ENCODE results near the gene EGR2. TPM values are rescaled to one million over a fixed set of nuclear protein-coding genes. Genes with fewer than 3 reads are reported as not detected.

EGR2 gene
- total RNA-seq, 1 experiment from 2014 or later: 2.6 TPM

DNA sequence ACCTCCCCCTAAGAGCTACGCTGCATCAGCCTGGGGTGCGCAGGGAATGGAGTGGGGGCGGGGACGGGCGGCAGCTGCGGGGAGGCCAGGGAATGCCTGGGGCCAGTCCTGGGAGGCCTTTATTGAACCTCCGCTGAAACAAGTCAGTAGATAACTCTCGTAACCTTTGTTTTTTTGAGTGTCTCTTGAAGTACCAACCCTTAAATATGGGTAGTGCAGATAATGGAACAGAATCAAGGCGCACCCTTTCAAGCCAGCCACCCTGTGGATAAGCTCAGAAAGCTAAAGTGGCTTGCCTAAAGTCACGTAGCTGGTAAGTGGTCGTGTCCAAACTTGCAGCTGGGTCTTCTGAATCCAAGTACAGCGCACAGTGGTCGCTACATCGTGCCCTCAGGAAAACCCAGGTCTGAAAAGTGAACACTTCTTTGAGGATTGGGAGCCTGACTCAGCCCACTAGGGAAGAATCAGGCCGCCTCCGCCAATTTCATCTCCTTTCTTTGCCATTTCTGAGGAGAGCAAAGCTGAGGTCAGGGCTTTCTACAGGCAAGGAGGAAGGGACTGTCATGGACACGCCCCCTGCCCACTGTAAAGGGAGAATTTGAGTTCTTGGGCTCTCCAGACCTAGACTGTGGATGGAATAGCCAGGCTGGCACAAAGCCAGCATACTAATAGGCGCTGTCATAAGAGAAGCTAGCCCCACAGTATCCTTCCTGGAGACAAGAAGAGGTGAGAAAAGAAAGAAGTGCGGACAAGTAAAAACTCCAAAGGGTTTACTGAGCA is 3.2 kb upstream of the EGR2 start:
- no peak overlapping the region for H3K27ac Mint-ChIP-seq
- no peak overlapping the region for H3K23ac ChIP-seq (ENCODE audit: insufficient read length, low read depth, low read length)
- no peak overlapping the region for H3K56ac ChIP-seq (ENCODE audit: insufficient read length, low read depth, low read length)
- peaks cover 75% of the 10 kb centered on the region for H3K27me3 Mint-ChIP-seq (ENCODE audit: low read depth)
- H3K79me2 ChIP-seq (ENCODE audit: insufficient read depth, low read length): no peaks in the 10 kb centered on the region
- no peak overlapping the region for H2BK20ac ChIP-seq (ENCODE audit: low read depth, low read length, poor library complexity, severe bottlenecking)
- H3K27ac ChIP-seq (ENCODE audit: insufficient read length, low read depth, low read length): no peak overlapping the region
- H4K91ac ChIP-seq (ENCODE audit: insufficient read length, low read depth, low read length): no peak overlapping the region
- H3K14ac ChIP-seq (ENCODE audit: insufficient read depth, low read length): no peak overlapping the region
- no peak overlapping the region for H3K18ac ChIP-seq (ENCODE audit: insufficient read length, low read depth, low read length)
- DNase-seq: no peak
- H3K4me3 Mint-ChIP-seq: peak overlapping the region; percentile 22 to 50; a peak in 4 of 5 replicates
- no peak overlapping the region for H2AFZ ChIP-seq (ENCODE audit: low read length)
- H3K9me3 ChIP-seq (ENCODE audit: control insufficient read depth, low read depth, low read length): no peaks in the 10 kb centered on the region
- H3K79me1 ChIP-seq (ENCODE audit: insufficient read depth, low read depth, low read length, poor library complexity, severe bottlenecking): no peaks in the 10 kb centered on the region
- no peak overlapping the region for H4K8ac ChIP-seq (replicated peaks; ENCODE audit: insufficient read length, low read depth, low read length)
- peaks cover 0 to 7% of the 10 kb centered on the region in 2 experiments; a peak in 3 of 5 replicates for H3K9me3 Mint-ChIP-seq
- no peaks in the 10 kb centered on the region for H3K4me1 ChIP-seq (ENCODE audit: insufficient read depth, low read length)
- no peak overlapping the region for H3K4me2 ChIP-seq (ENCODE audit: insufficient read depth, insufficient read length, low read length)
- H3T11ph ChIP-seq (ENCODE audit: low read length): no peak overlapping the region
- no peak overlapping the region for H2AK5ac ChIP-seq (ENCODE audit: insufficient read length, low read length)
- peaks cover 21% of the 10 kb centered on the region; the same call in 1 of the 2 replicates for H3K27me3 ChIP-seq (ENCODE audit: insufficient read depth, low read length)
- H4K5ac ChIP-seq (ENCODE audit: insufficient read length, low read depth, low read length): no peak overlapping the region
- no peak overlapping the region for H2BK5ac ChIP-seq (ENCODE audit: insufficient read length, low read length)
- peaks cover 0 to 2% (median 0%) of the 10 kb centered on the region in 3 experiments; a peak in 2 of 7 replicates for H3K36me3 Mint-ChIP-seq (ENCODE audit: insufficient read depth in 1 of 3, low read depth in 3 of 3)
- peaks cover 24 to 29% of the 10 kb centered on the region in 2 experiments for H3K4me1 Mint-ChIP-seq
- no peak overlapping the region for H2BK120ac ChIP-seq (ENCODE audit: low read depth, low read length, poor library complexity, severe bottlenecking)
- H2BK15ac ChIP-seq (ENCODE audit: low read depth, low read length): no peak overlapping the region
- no peak overlapping the region for H2BK12ac ChIP-seq (ENCODE audit: insufficient read length, low read depth, low read length)
- WGBS (ENCODE audit: extremely low coverage, insufficient read length, low lambda C conversion rate): no CpG with 5 or more reads among the region's 19 CpGs
- no peaks in the 10 kb centered on the region for H4K20me1 ChIP-seq (ENCODE audit: control insufficient read depth, insufficient read depth, insufficient read length)
- peaks cover 25% of the 10 kb centered on the region for H3K23me2 ChIP-seq (ENCODE audit: insufficient read length, low read depth, low read length, poor library complexity, severe bottlenecking)
- TF ChIP-seq CTCF (conservative IDR thresholded peaks at IDR 0.05): no peak
- no peak overlapping the region for H3K4ac ChIP-seq (ENCODE audit: low read depth, low read length)
- no peak overlapping the region for H3K9ac ChIP-seq (ENCODE audit: extremely low read depth, insufficient read length, low read length)

Measured in H9 (cell line).